Measurements from ENCODE around the gene TMEM208. TPM values are rescaled to one million over a fixed set of nuclear protein-coding genes. Genes with fewer than 3 reads are reported as not detected.

The TMEM208 gene
- total and polyA plus RNA-seq, 2 of the 13 experiments (the other 11 are each of a cell fraction or from before 2014, with no cell fraction given), result 58.8 to 72.9 TPM

DNA sequence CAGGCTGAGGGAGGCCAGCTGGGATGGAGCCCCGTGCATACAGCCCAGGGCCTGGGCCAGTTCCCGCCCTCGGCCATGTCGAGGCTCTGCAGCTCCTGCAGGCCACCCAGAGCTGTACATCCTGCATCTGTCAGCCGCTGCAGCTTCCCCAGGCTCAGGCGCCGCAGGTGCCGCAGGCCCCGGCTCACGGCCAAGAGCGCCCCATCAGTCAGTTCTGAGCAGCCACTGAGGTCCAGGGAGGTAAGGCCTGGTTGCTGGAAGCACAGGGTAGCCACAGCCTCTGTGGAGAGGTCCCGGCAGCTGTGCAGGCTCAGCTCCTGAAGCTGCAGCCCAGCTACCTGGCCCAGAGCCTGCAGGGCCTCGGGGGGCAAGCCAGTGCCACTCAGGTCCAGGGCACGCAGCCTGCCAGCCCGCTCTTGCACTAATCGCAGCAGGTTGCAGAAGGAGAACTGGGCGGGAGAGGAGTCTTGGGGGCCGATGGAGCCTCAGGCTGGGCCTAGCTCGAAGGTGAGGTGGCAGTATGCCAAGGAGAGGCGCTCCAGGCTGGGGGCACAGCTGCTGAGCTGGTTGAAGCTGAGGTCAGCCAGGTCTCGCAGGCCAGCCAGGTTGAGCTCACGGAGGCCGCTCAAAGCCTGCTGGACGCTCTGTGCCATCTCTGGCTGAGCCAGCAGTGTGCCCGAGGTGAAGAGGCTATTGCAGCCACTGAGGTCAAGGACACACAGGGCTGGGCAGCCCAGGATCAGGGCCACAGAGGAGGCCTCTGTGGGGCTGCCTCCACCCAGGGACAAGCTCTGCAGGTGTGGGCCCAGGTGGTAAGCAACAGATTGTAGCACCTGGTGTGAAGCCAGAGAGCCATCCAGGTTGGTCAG lies 16.6 kb upstream of the TMEM208 start (continued):
- TF ChIP-seq RAD21 (CRISPR knock-in tag; IDR thresholded peaks at IDR 0.05), result peak; percentile 73
- peak; percentile 64; the same call in 1 of the 2 replicates for TF ChIP-seq NCOA1 (CRISPR knock-in tag; IDR thresholded peaks at IDR 0.05)
- peak; percentile 59; the same call in 1 of the 2 replicates for TF ChIP-seq ZFX (CRISPR knock-in tag; IDR thresholded peaks at IDR 0.05; ENCODE audit: low read depth)
- no peak for TF ChIP-seq SIX4 (CRISPR knock-in tag; IDR thresholded peaks at IDR 0.05)
- TF ChIP-seq ZNF614 (CRISPR knock-in tag; IDR thresholded peaks at IDR 0.05; ENCODE audit: borderline replicate concordance), result no peak
- TF ChIP-seq, protein P1, sequence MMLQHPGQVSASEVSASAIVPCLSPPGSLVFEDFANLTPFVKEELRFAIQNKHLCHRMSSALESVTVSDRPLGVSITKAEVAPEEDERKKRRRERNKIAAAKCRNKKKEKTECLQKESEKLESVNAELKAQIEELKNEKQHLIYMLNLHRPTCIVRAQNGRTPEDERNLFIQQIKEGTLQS (CRISPR knock-in tag; IDR thresholded peaks at IDR 0.05), result peak; percentile 10; the same call in 1 of the 2 replicates
- TF ChIP-seq TAF1 (CRISPR knock-in tag; IDR thresholded peaks at IDR 0.05), result no peak
- TF ChIP-seq, protein P2, sequence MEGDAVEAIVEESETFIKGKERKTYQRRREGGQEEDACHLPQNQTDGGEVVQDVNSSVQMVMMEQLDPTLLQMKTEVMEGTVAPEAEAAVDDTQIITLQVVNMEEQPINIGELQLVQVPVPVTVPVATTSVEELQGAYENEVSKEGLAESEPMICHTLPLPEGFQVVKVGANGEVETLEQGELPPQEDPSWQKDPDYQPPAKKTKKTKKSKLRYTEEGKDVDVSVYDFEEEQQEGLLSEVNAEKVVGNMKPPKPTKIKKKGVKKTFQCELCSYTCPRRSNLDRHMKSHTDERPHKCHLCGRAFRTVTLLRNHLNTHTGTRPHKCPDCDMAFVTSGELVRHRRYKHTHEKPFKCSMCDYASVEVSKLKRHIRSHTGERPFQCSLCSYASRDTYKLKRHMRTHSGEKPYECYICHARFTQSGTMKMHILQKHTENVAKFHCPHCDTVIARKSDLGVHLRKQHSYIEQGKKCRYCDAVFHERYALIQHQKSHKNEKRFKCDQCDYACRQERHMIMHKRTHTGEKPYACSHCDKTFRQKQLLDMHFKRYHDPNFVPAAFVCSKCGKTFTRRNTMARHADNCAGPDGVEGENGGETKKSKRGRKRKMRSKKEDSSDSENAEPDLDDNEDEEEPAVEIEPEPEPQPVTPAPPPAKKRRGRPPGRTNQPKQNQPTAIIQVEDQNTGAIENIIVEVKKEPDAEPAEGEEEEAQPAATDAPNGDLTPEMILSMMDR (CRISPR knock-in tag; IDR thresholded peaks at IDR 0.05), result peak; percentile 38; the same call in 1 of the 2 replicates
- TF ChIP-seq SMARCC2 (IDR thresholded peaks at IDR 0.05), result no peak
- TF ChIP-seq ZFY (CRISPR knock-in tag; IDR thresholded peaks at IDR 0.05), result 0 out of 2 replicates have a peak, but pooled peaks have one; percentile 25
- TF ChIP-seq ZNF766 (CRISPR knock-in tag; IDR thresholded peaks at IDR 0.05; ENCODE audit: borderline replicate concordance), result 0 out of 2 replicates have a peak, but pooled peaks have one; percentile 34
- TF ChIP-seq NONO (IDR thresholded peaks at IDR 0.05), result no peak
- TF ChIP-seq NONO (CRISPR knock-in tag; conservative IDR thresholded peaks at IDR 0.05), result 0 out of 2 replicates have a peak, but pooled peaks have one; percentile 57
- TF ChIP-seq ZNF296 (CRISPR knock-in tag; conservative IDR thresholded peaks at IDR 0.05), result no peak
- TF ChIP-seq, protein P3, sequence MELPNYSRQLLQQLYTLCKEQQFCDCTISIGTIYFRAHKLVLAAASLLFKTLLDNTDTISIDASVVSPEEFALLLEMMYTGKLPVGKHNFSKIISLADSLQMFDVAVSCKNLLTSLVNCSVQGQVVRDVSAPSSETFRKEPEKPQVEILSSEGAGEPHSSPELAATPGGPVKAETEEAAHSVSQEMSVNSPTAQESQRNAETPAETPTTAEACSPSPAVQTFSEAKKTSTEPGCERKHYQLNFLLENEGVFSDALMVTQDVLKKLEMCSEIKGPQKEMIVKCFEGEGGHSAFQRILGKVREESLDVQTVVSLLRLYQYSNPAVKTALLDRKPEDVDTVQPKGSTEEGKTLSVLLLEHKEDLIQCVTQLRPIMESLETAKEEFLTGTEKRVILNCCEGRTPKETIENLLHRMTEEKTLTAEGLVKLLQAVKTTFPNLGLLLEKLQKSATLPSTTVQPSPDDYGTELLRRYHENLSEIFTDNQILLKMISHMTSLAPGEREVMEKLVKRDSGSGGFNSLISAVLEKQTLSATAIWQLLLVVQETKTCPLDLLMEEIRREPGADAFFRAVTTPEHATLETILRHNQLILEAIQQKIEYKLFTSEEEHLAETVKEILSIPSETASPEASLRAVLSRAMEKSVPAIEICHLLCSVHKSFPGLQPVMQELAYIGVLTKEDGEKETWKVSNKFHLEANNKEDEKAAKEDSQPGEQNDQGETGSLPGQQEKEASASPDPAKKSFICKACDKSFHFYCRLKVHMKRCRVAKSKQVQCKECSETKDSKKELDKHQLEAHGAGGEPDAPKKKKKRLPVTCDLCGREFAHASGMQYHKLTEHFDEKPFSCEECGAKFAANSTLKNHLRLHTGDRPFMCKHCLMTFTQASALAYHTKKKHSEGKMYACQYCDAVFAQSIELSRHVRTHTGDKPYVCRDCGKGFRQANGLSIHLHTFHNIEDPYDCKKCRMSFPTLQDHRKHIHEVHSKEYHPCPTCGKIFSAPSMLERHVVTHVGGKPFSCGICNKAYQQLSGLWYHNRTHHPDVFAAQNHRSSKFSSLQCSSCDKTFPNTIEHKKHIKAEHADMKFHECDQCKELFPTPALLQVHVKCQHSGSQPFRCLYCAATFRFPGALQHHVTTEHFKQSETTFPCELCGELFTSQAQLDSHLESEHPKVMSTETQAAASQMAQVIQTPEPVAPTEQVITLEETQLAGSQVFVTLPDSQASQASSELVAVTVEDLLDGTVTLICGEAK (IDR thresholded peaks at IDR 0.05), result no peak
- TF ChIP-seq, protein P3 (CRISPR knock-in tag; IDR thresholded peaks at IDR 0.05), result peak; percentile 57; the same call in 1 of the 2 replicates
- TF ChIP-seq, protein P4, sequence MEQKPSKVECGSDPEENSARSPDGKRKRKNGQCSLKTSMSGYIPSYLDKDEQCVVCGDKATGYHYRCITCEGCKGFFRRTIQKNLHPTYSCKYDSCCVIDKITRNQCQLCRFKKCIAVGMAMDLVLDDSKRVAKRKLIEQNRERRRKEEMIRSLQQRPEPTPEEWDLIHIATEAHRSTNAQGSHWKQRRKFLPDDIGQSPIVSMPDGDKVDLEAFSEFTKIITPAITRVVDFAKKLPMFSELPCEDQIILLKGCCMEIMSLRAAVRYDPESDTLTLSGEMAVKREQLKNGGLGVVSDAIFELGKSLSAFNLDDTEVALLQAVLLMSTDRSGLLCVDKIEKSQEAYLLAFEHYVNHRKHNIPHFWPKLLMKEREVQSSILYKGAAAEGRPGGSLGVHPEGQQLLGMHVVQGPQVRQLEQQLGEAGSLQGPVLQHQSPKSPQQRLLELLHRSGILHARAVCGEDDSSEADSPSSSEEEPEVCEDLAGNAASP (CRISPR knock-in tag; IDR thresholded peaks at IDR 0.05; ENCODE audit: borderline replicate concordance), result peak; percentile 37; the same call in 1 of the 2 replicates

Data from HepG2 (cell line).